Mucosa of descending colon (tissue), 3 donors: ENCODE data around the gene DNAH9. TPM values are rescaled to one million over a fixed set of nuclear protein-coding genes. Genes with fewer than 3 reads are reported as not detected.

ENCODE experiments used
- ATAC-seq: fragments of 200-7000 bp; cut with Tn5 transposase; one replicate; pipeline ENCODE4 v1.9.1; 2020; ENCODE audit warnings: mild to moderate bottlenecking, moderate library complexity
- DNase-seq, 3 donors: peaks; one replicate each; pipeline ENCODE4 v3.0.0-alpha.2; 2020
- H3K36me3 ChIP-seq: fragments of 200-600 bp; one replicate; pipeline ENCODE4 v1.8.0; 2021; ENCODE audit warnings: low read depth, mild to moderate bottlenecking
- H3K4me1 ChIP-seq: fragments of 200-600 bp; one replicate; pipeline ENCODE4 v1.8.0; 2021; ENCODE audit warnings: low read depth, mild to moderate bottlenecking
- H3K4me3 ChIP-seq: fragments of 200-600 bp; one replicate; pipeline ENCODE4 v1.8.0; 2021; ENCODE audit warnings: mild to moderate bottlenecking
- H3K9me3 ChIP-seq: fragments of 200-600 bp; one replicate; pipeline ENCODE4 v1.8.0; 2021; ENCODE audit warnings: mild to moderate bottlenecking
- intact Hi-C, 2 donors: fragments of 100-400 bp; cut with DNase I in 1 of 2; cut with micrococcal nuclease in 1 of 2; formaldehyde crosslinking; loops; one replicate each; pipeline versions ENCODE4 v1.11.0 to v1.11.1; 2022; cut with DNase I, micrococcal nuclease
- total RNA-seq, 3 donors: library from RNA; stranded (reverse); fragmentation: NEBNext Ultra II Directional in 2 of 3; extraction: Animal tissue kit (Norgen Biotek cat#: 25700) in 2 of 3; gene quantifications; one replicate each; pipeline versions ENCODE4 v1.2.1 to v1.2.4, GENCODE V29; 2021 to 2023
- TF ChIP-seq, protein P1 (sequence below): fragments of 200-600 bp; IDR thresholded peaks from one replicate; pipeline ENCODE4 v1.8.0; 2022; ENCODE audit warnings: antibody characterized with exemption, mild to moderate bottlenecking
- donor health status: DM: no; HTN: no; CAD: no; lungs with moderate emphysema.
- donor health status: DM: no; HTN: no; CAD: no.
- donor health status: DM: no; HTN: yes; CAD: no.

The DNAH9 gene
- total RNA-seq, 3 donors from 2014 or later = 0.41 to 1.5 (median 0.79) TPM

DNA sequence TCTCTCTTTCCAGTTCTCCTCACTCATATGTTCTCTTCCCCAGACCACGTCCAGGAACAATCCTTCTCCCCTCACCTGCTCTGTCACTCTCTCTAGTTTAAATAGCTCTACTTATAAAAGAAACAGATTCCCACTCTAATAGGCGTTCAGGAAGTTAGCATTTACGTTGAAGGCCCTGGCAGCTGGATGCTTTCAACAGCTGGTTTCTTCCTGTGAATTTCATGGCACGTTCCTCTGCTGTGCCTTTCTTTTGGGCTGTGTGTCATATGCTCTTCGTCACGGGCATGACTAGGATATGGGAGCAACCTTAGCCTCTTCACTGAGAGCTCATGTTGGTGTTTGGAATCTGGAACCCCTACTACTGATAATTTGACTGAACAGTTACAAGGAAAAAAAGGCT is 325.8 kb downstream of the DNAH9 start:
- H3K9me3 ChIP-seq = no peaks in the 10 kb centered on the region
- no peaks in the 10 kb centered on the region for H3K4me1 ChIP-seq
- TF ChIP-seq, protein P1, sequence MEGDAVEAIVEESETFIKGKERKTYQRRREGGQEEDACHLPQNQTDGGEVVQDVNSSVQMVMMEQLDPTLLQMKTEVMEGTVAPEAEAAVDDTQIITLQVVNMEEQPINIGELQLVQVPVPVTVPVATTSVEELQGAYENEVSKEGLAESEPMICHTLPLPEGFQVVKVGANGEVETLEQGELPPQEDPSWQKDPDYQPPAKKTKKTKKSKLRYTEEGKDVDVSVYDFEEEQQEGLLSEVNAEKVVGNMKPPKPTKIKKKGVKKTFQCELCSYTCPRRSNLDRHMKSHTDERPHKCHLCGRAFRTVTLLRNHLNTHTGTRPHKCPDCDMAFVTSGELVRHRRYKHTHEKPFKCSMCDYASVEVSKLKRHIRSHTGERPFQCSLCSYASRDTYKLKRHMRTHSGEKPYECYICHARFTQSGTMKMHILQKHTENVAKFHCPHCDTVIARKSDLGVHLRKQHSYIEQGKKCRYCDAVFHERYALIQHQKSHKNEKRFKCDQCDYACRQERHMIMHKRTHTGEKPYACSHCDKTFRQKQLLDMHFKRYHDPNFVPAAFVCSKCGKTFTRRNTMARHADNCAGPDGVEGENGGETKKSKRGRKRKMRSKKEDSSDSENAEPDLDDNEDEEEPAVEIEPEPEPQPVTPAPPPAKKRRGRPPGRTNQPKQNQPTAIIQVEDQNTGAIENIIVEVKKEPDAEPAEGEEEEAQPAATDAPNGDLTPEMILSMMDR = no peak
- intact Hi-C loops = no loop called here
- H3K4me3 ChIP-seq = no peak overlapping the region
- DNase-seq = no peak
- no peaks in the 10 kb centered on the region for H3K36me3 ChIP-seq
- ATAC-seq = no peak

DNA sequence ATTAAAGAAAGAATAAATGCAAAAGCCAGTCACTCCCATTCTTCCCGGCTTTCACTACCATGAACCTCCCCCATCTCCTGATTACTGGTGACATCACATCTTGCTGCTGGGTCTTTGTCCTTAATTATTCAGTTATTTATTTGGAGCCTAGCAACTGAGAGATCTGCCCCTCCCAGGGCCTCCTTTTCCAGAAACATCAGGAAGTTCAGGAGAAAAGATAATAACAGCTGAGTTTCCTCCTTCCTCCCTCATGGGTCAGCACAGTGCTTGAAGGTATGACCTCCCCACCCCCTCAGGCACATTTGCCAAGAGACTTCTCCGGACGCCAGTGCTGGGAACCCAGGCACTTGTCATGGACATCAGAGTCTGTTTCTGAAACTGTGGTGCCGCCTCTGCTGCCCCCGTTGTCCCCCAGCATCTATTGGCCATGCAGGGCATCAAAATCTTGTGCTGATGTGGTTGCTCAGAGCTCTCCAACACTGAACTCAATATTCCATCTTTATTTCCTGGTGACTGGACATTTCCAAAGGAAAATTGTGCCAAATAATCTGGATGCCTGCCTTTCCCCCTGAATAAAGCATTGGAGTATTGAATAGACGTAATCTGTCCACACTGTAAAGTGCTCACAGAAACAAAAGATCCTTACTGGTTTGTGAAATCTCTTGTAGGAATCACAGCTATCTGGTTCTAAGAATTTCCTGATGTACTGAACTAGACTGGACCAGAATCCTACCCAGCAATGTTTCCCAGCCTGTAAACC is 327.2 kb downstream of the DNAH9 start:
- no peaks in the 10 kb centered on the region for H3K4me1 ChIP-seq
- intact Hi-C loops = no loop called here
- ATAC-seq = no peak
- no peak overlapping the region for H3K4me3 ChIP-seq
- TF ChIP-seq, protein P1 = no peak
- H3K9me3 ChIP-seq = no peaks in the 10 kb centered on the region
- no peak for DNase-seq
- no peaks in the 10 kb centered on the region for H3K36me3 ChIP-seq

DNA sequence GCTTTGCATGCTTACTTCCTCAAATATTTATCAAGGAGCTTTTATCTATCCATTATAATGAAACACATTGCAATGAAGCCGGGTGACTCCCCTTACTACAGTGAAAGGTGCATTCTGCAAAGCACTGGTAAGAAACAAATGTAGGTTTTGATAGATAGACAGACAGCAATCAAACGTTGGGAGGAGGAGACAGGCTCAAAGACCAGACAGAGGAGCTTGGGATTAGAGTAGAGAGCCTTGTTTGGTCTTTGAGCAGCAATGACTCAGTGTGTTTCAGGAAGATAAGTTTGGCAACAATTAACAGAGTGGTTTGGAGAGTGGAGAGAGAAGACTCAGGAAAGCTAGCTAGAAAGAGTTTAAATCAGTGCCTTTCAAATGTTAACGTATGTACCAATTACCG is 330.2 kb downstream of the DNAH9 start:
- intact Hi-C loops = no loop called here
- TF ChIP-seq, protein P1 = no peak
- Histone ChIP-seq H3K9me3 (no peaks in the 10 kb centered on the region), H3K36me3 (no peaks in the 10 kb centered on the region), H3K4me1 (no peaks in the 10 kb centered on the region), H3K4me3 (no peak overlapping the region)
- DNase-seq = no peak
- ATAC-seq = no peak

DNA sequence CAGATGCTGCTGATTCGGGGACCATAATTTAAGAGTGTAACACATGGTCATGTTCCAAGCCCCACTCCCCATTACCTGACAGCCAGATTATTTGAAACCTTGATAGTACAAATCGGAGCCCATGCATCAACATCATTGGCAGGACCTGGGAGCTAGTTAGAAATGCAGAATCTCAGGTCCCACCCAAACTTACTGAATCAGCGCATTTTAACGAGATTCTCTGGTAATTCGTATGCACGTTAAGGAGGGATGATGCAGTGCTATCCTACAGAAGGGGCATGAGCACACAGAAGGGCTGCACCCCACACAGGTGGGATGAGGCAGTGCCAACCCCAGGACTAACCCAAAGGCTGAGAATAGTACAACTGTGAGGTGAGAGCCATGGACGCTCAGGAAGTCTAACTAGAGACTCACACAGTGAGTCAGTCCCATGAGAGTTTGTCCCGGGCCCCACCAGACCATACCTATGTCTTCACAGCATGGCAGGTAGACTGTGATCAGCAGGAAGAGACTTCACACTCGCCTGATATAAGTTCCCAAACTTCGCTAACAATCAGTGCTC is 334.1 kb downstream of the DNAH9 start:
- Histone ChIP-seq H3K4me1 (no peaks in the 10 kb centered on the region), H3K4me3 (no peak overlapping the region), H3K36me3 (no peaks in the 10 kb centered on the region), H3K9me3 (no peaks in the 10 kb centered on the region)
- ATAC-seq (no peak), DNase-seq (no peak)
- intact Hi-C loops = no loop called here
- TF ChIP-seq, protein P1 = no peak

DNA sequence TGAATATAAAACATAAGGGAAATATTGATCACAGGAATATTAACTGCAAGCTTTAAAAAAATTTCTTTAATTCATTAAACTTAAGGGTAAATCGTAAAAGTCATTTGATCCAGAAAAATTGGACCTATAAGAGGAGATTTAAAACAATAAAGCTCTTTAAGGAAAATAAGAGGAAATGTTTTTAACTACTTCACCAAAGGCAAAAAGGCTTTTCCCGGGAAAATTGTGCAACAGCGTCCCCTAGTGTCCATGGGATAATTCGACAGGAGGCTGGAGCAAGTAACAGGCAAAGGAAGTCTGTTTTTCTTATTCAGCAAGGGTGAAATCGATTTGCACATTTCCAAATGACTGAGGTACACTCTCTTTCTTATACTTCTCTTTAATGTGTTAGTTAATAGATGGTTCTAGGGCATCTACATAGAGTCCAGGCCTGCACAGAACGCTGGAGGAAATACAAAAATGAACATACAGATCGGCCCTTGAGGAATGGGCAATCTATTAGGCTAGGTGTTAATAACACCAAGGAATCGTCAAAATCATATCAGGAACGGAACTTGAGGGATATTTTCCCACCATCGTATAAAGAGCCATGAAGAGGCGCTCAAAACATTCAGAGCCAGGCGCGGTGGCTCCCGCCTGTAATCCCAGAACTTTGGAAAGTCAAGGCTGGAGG is 337.6 kb downstream of the DNAH9 start:
- Histone ChIP-seq H3K4me3 (no peak overlapping the region), H3K9me3 (no peaks in the 10 kb centered on the region), H3K36me3 (no peaks in the 10 kb centered on the region), H3K4me1 (no peaks in the 10 kb centered on the region)
- TF ChIP-seq, protein P1 = peak; percentile 72
- intact Hi-C loops = no loop called here
- DNase-seq = peak in 2 of 3 donors; percentile 50 to 53
- ATAC-seq = peak; percentile 56
